Stimulated activated naive B cell treated with anti-CD40 and anti-IgM and Interleukin-4, amounts not matched to agents 10 μg/mL and 1 μg/mL and 100 μg/mL, for 72 hours (primary cell): ENCODE data around the gene JPH2.

ENCODE experiments used
- ATAC-seq, 2 donors: fragments of 150-1000 bp; cut with Tn5 transposase; replicated peaks; 2 replicates each; pipeline ENCODE4 v1.10.0; 2021; ENCODE audit warnings: moderate library complexity in 1 of 2
- DNase-seq: peaks from one replicate; pipeline ENCODE4 v3.0.0; 2021
- H3K27ac Mint-ChIP-seq: one replicate; pipeline ENCODE4 v1.8.0; 2022; ENCODE audit warnings: mild to moderate bottlenecking, mixed read lengths
- H3K27me3 Mint-ChIP-seq, 2 donors: one replicate each; pipeline ENCODE4 v1.8.0; 2022; ENCODE audit warnings: mixed read lengths in 2 of 2
- H3K36me3 Mint-ChIP-seq, 2 donors: one replicate each; pipeline ENCODE4 v1.8.0; 2022; ENCODE audit warnings: mixed read lengths in 2 of 2, mild to moderate bottlenecking in 1 of 2
- H3K4me1 Mint-ChIP-seq, 2 donors: one replicate each; pipeline ENCODE4 v1.8.0; 2022; ENCODE audit warnings: mixed read lengths in 2 of 2, mild to moderate bottlenecking in 1 of 2
- H3K4me3 Mint-ChIP-seq, 2 donors: one replicate each; pipeline ENCODE4 v1.8.0; 2022; ENCODE audit warnings: mild to moderate bottlenecking in 2 of 2, mixed read lengths in 2 of 2, moderate library complexity in 1 of 2
- H3K9me3 Mint-ChIP-seq, 2 donors: one replicate each; pipeline ENCODE4 v1.8.0; 2022; ENCODE audit warnings: mixed read lengths in 2 of 2, mild to moderate bottlenecking in 1 of 2

Gene JPH2

GRCh38 chr20:44089987-44090674, 96.9 kb downstream of the JPH2 start:
- Mint-ChIP-seq H3K27ac (no peak overlapping the region), H3K4me1 (no peaks in the 10 kb centered on the region), H3K36me3 (no peaks in the 10 kb centered on the region), H3K27me3 (peaks cover 16 to 21% of the 10 kb centered on the region in 2 donors), H3K4me3 (no peak overlapping the region), H3K9me3 (no peaks in the 10 kb centered on the region)
- DNase-seq: no peak
- ATAC-seq: peak; percentile 46 to 55

DNA sequence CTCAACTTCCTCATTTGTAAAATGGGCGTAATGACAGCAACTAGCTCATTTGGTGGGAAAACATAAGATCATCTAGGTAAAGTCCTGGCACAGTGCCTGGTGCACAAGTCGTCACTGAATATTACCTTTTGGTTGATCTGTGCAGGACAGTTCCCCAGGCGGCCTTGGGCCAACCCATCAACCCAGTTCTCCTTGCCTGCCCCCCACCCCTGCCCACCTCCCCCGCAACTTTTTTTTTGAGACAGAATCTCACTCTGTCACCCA, 99.2 kb downstream of the JPH2 start:
- H3K36me3 Mint-ChIP-seq: no peaks in the 10 kb centered on the region
- no peaks in the 10 kb centered on the region for H3K9me3 Mint-ChIP-seq
- no peaks in the 10 kb centered on the region for H3K4me1 Mint-ChIP-seq
- no peak overlapping the region for H3K27ac Mint-ChIP-seq
- DNase-seq (no peak), ATAC-seq (no peak)
- H3K27me3 Mint-ChIP-seq: peaks cover 2 to 8% of the 10 kb centered on the region in 2 donors
- no peak overlapping the region for H3K4me3 Mint-ChIP-seq

- no peak overlapping the region for H3K27ac Mint-ChIP-seq
- no peaks in the 10 kb centered on the region for H3K4me1 Mint-ChIP-seq
- no peak for DNase-seq
- no peaks in the 10 kb centered on the region for H3K36me3 Mint-ChIP-seq
- H3K9me3 Mint-ChIP-seq: no peaks in the 10 kb centered on the region
- H3K4me3 Mint-ChIP-seq: no peak overlapping the region
- peaks cover 0 to 4% of the 10 kb centered on the region in 2 donors for H3K27me3 Mint-ChIP-seq
- no peak for ATAC-seq
These were observed 99.7 kb downstream of the JPH2 start for GRCh38 chr20:44087051-44087856.

DNA sequence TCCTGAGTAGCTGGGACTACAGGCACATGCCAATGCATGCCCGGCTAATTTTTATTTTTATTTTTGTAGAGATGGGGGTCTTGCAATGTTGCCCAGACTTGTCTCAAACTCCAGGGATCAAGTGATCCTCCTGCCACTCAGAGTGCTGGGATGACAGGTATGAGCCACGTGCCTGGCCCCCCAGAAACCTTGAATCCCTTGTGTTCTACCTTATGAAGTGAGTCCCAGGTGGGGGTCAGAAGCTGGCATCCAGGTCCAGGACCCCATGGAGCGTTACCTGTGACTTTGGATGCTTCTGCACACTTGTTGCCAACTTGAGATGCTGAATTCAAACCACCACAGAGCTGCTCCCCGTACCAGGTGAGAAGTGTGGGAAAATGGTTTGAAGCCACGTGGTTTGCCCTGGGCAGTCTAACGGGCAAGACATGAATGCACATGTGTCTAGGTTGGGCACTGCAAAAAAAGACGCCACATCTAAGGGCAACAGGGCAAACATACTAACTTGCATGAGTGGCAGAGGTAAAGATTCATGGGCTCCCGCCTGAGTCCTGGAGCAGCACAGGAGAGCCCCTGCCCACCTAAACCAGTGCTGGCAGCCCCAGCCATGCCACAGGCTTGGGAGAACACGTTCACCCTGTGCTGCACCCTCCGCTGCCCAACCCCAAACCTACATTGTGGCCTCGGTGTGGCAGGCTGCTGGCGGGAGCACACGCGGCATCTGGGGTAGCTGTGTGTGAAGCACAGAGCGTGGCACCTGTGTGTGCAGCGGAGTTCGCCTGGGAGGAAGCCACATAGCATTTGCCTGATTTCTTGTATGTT, 101.2 kb downstream of the JPH2 start:
- DNase-seq: no peak
- Mint-ChIP-seq H3K36me3 (no peaks in the 10 kb centered on the region), H3K9me3 (no peaks in the 10 kb centered on the region), H3K27me3 (peaks cover 0 to 4% of the 10 kb centered on the region in 2 donors), H3K4me3 (no peak overlapping the region), H3K4me1 (no peaks in the 10 kb centered on the region), H3K27ac (no peak overlapping the region)
- ATAC-seq: no peak

DNA sequence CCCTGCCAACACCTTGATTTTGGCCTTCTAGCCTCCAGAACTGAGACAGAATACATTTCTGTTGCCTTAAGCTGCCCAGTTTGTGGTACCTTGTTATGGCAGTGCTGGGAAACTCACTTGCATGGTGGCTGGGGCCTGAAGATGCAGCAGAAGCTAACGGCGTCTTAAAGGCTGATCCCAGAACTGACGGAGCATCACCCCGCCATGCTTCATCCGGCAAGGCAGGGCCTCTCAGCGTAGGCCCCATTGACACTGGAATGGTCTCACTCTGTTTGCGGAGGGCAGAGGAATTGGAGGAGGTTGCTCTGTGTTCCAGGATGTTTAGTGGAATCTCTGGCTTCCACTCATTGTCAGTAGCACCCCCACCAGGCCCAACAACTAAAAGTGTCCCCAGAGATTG, 102.1 kb downstream of the JPH2 start:
- no peaks in the 10 kb centered on the region for H3K36me3 Mint-ChIP-seq
- H3K27ac Mint-ChIP-seq: no peak overlapping the region

GRCh38 chr20:44084439-44084838, 102.5 kb downstream of the JPH2 start:
- no peaks in the 10 kb centered on the region for H3K36me3 Mint-ChIP-seq
- no peak overlapping the region for H3K27ac Mint-ChIP-seq
- no peak overlapping the region for H3K4me3 Mint-ChIP-seq
- no peaks in the 10 kb centered on the region for H3K9me3 Mint-ChIP-seq
- no peak for DNase-seq
- peaks cover 5 to 6% of the 10 kb centered on the region in 2 donors for H3K4me1 Mint-ChIP-seq
- peaks cover 0 to 4% of the 10 kb centered on the region in 2 donors for H3K27me3 Mint-ChIP-seq
- no peak for ATAC-seq

More for the DNA sequence above, 102.1 kb downstream of the JPH2 start:
- H3K4me3 Mint-ChIP-seq: no peak overlapping the region
- H3K27me3 Mint-ChIP-seq: peaks cover 0 to 4% of the 10 kb centered on the region in 2 donors
- ATAC-seq (no peak), DNase-seq (no peak)
- H3K9me3 Mint-ChIP-seq: no peaks in the 10 kb centered on the region
- peaks cover 5 to 6% of the 10 kb centered on the region in 2 donors for H3K4me1 Mint-ChIP-seq

DNA sequence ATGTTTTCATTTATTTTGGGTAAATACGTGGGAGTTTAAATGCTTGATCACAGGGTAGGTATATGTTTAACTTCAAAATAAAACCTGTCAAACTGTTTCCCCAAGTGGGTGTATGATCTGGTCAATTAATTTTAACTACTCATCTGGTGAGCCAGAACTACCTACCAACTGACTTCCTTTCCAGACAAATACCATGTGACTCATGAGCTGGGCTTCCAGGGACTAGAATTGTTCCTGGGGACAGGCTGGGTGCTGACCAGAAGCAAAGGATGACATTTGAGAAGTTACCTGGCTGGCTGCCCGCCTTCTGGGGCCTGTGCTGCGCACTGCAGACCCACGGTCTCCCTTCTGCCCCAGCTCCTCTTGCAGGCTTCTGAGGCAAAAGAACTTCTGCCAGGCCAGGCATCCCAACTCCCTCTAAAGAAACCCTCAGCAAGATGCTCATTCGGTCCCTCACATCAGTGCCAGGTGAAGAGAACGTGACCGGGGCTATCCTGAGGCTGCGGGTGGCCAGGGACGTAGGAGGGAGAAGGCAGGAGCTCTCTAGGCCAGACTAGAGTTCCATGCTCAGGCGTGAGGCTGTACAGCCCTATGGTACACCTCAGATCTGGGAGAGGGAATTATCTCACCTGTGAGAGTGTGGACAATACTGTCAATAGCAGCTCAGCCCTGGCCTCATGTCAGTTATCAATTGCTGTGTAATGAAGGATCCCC, 103.6 kb downstream of the JPH2 start:
- DNase-seq: no peak
- Mint-ChIP-seq H3K27ac (no peak overlapping the region), H3K9me3 (no peaks in the 10 kb centered on the region)

DNA sequence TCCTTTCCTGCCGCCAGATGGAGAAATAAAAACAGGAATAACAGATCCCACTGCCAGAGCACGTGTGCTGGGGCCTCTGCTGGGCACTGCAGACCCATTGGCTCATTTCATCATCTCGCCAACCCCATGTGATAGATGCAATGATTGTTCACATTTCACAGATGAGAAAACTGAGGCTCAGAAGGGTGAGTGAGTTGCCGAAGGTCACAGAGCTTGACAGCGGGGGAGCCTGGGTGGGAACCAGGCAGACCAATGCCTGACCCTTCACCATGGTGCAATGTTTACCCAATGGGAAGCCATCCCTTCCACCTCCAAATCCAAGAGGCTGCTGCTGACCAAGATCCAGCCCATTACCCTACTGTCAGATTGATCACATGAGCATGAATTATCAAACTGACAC, 105.1 kb downstream of the JPH2 start:
- Mint-ChIP-seq H3K4me1 (peaks cover 5 to 10% of the 10 kb centered on the region in 2 donors), H3K36me3 (no peaks in the 10 kb centered on the region), H3K27ac (no peak overlapping the region), H3K4me3 (no peak overlapping the region), H3K27me3 (peaks cover 0 to under 1% of the 10 kb centered on the region in 2 donors), H3K9me3 (no peaks in the 10 kb centered on the region)
- ATAC-seq: no peak
- DNase-seq: no peak

More for the DNA sequence above, 103.6 kb downstream of the JPH2 start:
- Mint-ChIP-seq H3K4me3 (no peak overlapping the region), H3K27me3 (peaks cover 0 to 4% of the 10 kb centered on the region in 2 donors), H3K4me1 (peaks cover 5 to 10% of the 10 kb centered on the region in 2 donors), H3K36me3 (no peaks in the 10 kb centered on the region)
- no peak for ATAC-seq

- Mint-ChIP-seq H3K4me3 (no peak overlapping the region), H3K36me3 (no peaks in the 10 kb centered on the region), H3K27ac (no peak overlapping the region), H3K27me3 (no peaks in the 10 kb centered on the region), H3K4me1 (peaks cover 5 to 10% of the 10 kb centered on the region in 2 donors), H3K9me3 (no peaks in the 10 kb centered on the region)
- no peak for DNase-seq
- no peak for ATAC-seq
These were observed 105.5 kb downstream of the JPH2 start for GRCh38 chr20:44081476-44081875.

DNA sequence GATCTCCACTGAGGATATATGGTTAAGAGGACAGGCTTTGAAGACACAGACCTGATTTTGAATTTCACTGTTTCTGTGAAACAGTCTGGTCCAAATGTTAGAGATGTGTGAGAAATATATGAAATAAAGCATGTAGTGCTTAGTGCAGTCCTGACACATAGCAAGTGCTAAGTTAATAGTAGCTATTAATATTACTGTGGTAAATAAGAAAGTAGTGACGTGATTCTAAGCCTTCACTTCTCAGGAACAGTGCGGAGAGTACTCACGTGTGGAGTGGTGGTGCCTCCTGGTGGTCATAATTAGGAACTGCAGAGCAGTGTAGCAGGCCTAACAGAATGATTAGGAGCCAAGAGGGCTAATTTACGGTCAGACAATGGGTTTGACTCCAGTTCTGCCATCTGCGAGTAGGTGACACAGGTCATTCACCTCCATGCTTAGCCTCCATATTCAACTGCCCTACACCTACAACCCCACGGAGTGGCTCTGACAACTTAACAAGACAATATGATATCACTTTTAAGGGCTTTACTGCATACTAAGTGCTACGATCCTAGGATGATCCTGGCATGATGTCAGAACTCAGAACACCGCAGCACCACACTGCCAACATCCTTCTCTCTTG, 106.2 kb downstream of the JPH2 start:
- Mint-ChIP-seq H3K36me3 (no peaks in the 10 kb centered on the region), H3K4me1 (peaks cover 5 to 10% of the 10 kb centered on the region in 2 donors), H3K4me3 (no peak overlapping the region), H3K27ac (no peak overlapping the region), H3K9me3 (no peaks in the 10 kb centered on the region), H3K27me3 (no peaks in the 10 kb centered on the region)
- DNase-seq: peak; percentile 67
- peak; percentile 94 to 95 for ATAC-seq

DNA sequence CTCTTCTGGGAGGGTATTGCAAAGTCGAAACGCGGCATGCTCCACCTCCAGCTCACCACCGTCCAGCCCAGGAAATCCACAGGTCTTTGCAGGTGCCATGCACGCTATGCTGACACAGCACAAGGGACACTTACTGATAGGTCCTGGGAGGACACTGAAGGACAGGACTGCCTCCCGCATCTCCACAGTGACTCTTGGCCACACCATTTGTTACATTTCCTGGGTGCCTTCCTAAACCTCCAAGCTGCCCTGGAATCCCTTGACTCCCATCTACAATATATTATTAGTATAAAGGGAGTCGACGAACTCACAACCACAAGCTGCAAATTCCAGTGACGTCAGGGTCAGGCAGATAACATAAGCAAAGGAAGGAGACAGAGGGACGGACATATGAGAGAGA, 106.9 kb downstream of the JPH2 start:
- Mint-ChIP-seq H3K36me3 (no peaks in the 10 kb centered on the region), H3K4me1 (peaks cover 5 to 12% of the 10 kb centered on the region in 2 donors), H3K4me3 (no peak overlapping the region), H3K27ac (no peak overlapping the region), H3K9me3 (no peaks in the 10 kb centered on the region), H3K27me3 (no peaks in the 10 kb centered on the region)
- DNase-seq (no peak), ATAC-seq (no peak)

GRCh38 chr20:44079291-44079690, 107.7 kb downstream of the JPH2 start:
- Mint-ChIP-seq H3K27ac (no peak overlapping the region), H3K9me3 (no peaks in the 10 kb centered on the region), H3K36me3 (no peaks in the 10 kb centered on the region), H3K4me3 (no peak overlapping the region), H3K27me3 (no peaks in the 10 kb centered on the region), H3K4me1 (peaks cover 9 to 20% of the 10 kb centered on the region in 2 donors)
- DNase-seq (no peak), ATAC-seq (no peak)

- no peak for ATAC-seq
- Mint-ChIP-seq H3K36me3 (peaks cover 0 to 3% of the 10 kb centered on the region in 2 donors), H3K27ac (no peak overlapping the region), H3K4me1 (peaks cover 12 to 33% of the 10 kb centered on the region in 2 donors), H3K4me3 (no peak overlapping the region), H3K27me3 (peaks cover 9 to 10% of the 10 kb centered on the region in 2 donors), H3K9me3 (no peaks in the 10 kb centered on the region)
- no peak for DNase-seq
These were observed 111.1 kb downstream of the JPH2 start for GRCh38 chr20:44075950-44076232.
